Measurements from ENCODE around the gene ARHGAP30. TPM values are rescaled to one million over a fixed set of nuclear protein-coding genes. Genes with fewer than 3 reads are reported as not detected.
A peak's percentile ranks its signal among the peaks of the same experiment; 100 is the strongest.
"Not testable (repeated sequence)": the region's sequence is repeated elsewhere in the genome, so short reads cannot be mapped to it uniquely, and the experiment has no call there.

ARHGAP30 gene, protein sequence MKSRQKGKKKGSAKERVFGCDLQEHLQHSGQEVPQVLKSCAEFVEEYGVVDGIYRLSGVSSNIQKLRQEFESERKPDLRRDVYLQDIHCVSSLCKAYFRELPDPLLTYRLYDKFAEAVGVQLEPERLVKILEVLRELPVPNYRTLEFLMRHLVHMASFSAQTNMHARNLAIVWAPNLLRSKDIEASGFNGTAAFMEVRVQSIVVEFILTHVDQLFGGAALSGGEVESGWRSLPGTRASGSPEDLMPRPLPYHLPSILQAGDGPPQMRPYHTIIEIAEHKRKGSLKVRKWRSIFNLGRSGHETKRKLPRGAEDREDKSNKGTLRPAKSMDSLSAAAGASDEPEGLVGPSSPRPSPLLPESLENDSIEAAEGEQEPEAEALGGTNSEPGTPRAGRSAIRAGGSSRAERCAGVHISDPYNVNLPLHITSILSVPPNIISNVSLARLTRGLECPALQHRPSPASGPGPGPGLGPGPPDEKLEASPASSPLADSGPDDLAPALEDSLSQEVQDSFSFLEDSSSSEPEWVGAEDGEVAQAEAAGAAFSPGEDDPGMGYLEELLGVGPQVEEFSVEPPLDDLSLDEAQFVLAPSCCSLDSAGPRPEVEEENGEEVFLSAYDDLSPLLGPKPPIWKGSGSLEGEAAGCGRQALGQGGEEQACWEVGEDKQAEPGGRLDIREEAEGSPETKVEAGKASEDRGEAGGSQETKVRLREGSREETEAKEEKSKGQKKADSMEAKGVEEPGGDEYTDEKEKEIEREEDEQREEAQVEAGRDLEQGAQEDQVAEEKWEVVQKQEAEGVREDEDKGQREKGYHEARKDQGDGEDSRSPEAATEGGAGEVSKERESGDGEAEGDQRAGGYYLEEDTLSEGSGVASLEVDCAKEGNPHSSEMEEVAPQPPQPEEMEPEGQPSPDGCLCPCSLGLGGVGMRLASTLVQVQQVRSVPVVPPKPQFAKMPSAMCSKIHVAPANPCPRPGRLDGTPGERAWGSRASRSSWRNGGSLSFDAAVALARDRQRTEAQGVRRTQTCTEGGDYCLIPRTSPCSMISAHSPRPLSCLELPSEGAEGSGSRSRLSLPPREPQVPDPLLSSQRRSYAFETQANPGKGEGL
- 1 to 10 TPM; 2.2 to 3.8 (median 2.3) TPM for polyA plus RNA-seq (ENCODE audit: insufficient read length in 4 of 4)

DNA sequence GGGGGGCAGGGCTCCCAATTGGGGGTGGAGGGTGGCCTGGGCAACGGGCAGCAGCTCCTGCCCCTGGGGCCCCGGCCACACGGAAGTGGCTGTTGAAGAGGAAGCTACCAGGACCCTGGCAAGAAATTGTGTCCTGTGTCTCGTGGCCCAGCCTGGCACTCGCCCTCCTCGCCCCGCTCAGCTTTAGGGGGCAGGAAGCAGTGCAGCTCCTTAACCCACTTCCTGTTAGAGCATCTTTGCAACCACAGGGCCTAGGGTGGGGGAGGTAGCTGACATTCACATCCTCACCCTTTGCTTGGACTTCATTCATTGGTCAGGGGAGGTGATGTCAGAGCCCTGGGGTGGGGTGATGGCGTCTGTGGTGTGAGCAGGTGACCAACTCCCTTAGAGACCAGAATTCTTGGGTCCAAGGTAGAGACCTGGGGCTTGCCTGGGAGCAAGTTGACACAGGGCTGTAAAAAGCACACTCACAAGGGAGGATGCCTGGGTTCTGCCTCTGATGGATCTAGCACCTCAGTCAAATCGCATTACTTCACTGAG lies at the start of gene ARHGAP30:
TSS of gene ARHGAP30 (minus strand) at position 161 of the 540 bp plus-strand sequence. CDS start 267 bp downstream, outside the sequence.
- no peak for DNase-seq (ENCODE audit: low read depth in 4 of 4, low spot score in 3 of 4)

DNA sequence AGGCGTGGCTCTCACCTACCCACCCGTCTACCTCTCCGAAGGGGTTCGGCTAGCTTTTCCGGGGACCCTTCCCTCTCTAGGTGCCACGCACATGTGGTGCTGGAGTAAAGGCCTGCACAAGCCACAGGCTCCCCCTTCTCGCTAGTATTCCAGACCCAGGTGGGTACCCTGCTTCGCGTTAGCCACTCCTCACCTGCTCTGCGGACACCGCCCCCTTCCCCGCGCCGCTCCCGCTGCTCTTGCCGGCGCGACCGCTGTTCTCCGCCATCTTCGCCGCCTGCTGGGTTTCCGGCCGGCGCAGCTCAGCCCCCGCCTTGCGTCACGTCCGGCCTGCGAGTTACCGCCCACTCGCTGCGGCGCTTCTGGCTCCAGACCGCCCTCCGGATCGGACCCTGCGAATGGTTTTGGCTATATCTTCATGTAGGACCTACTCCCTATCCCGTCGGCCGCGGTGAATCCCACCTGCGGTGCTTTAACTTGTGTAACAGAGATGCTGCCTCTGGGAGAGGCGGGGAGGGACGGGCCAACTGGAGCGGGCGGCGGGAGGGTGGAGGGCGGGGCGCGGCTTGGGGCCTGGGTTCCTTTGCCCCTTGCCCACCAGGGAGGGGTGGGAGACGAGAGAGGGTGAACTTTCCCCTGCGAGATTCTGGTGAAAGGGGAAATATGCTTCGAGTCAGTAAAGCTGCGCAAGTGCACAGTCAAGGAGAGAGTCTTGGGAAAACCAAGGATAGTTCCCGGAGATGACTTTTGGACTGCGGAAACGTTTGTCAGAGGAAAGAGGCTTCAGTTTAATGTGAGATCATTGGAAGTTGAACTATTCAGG lies 48.3 kb upstream of the ARHGAP30 start, which contains the start of the genes NIT1 and PFDN2:
TSS of gene NIT1 (plus strand) at position 347 of the 823 bp plus-strand sequence. CDS start at position 419, 72 bp downstream.
TSS of gene PFDN2 (minus strand) at position 279 of the 823 bp plus-strand sequence. CDS start at position 268, 11 bp downstream.
- peak in 1 of 4 donors; percentile 77 for DNase-seq (ENCODE audit: low read depth in 4 of 4, low spot score in 3 of 4)

DNA sequence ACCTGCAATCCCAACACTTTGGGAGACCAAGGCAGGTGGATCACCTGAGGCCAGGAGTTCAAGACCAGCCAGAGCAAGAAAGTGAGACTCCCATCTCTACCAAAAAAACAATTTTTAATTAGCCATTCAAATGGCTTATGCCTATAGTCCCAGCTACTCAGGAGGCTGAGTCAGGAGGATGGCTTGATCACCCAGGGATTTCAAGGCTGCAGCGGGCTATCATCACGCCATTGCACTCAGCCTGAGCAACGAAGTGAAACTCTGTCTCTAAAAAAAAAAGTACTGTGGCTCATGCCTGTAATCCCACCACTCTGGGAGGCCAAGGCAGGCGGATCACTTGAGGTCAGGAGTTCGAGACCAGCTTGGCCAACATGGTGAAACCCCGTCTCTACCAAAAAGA lies 46.3 kb upstream of the ARHGAP30 start:
- DNase-seq (ENCODE audit: low read depth in 4 of 4, low spot score in 3 of 4) = not testable (repeated sequence)

DNA sequence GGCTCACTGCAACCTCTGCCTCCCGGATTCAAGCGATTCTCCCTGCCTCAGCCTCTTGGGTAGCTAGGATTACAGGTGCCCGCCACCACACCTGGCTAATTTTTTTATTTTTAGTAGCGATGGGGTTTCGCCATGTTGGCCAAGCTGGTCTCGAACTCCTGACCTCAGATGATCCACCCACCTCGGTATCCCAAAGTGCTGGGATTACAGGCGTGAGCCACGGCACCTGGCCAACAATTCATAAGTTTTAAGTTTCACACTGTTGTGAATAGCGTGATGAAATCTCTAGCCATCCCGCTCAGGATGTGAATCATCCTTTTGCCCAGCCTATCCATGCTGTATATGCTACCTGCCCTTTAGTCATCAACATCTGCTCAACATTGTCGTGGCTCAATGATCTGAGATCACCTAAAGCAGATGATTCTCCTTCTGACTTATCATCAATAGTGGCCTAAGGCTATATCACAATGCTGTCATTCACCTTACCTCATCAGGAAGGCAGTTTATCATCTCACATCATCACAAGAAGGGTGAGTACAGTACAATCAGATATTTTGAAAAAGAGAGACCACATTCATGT lies 45.5 kb upstream of the ARHGAP30 start:
- DNase-seq (ENCODE audit: low read depth in 4 of 4, low spot score in 3 of 4) = no peak

DNA sequence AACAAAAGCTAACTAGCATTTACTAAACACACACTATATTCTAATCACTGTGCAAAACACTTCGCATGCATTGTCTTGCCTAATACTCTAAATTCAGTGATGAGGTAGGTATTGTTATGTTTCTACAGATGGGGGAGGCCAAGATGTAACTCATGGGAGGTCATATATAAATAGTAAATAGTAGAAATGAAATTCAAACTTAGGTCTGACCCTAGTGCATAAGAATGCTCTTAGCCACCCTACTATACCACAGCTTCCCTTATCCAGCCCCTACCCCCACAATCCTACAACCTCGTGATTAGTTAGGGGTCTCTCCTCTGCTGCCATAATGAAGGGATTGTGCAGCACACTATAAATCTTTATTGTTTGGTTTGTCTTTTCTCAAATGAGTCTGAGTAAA lies 44.9 kb upstream of the ARHGAP30 start:
- DNase-seq (ENCODE audit: low read depth in 4 of 4, low spot score in 3 of 4) = no peak

DNA sequence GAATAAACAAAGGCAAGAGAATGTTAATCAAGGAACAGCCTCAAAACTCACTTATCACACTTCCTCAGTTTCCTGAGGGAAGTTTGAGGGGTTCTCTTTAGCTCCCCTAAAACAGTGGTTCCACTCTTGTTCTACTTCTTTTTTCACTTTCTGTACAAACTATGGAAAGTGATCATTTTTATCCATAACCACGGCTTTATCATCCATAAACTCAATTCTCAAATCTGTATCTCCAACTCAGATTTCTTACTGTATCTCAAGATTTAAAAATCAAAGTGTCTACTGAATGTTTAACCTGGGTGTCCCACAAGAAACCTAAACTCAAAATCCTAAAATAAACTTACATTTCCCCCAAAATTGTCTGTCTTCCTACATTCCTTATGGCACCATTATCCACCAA lies 44.2 kb upstream of the ARHGAP30 start:
- DNase-seq (ENCODE audit: low read depth in 4 of 4, low spot score in 3 of 4) = no peak

DNA sequence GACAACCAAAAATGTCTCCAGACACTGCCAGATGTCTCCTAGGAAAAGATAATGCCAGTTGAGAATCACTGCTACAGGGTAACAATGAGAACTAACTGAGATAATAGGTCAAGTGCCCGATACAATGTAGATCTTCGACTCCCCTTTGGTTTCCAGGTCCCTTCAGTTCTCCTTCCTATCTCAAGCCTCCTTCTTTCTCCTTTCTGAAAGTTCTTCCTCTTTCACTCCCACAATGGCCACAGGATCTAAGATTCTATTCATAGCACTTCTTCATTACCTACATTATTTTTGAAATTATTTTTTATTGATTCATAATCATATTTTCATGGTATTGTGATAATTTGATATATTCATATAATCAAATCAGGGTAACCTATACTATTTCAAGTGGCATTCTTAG lies 41.8 kb upstream of the ARHGAP30 start:
- no peak for DNase-seq (ENCODE audit: low read depth in 4 of 4, low spot score in 3 of 4)

DNA sequence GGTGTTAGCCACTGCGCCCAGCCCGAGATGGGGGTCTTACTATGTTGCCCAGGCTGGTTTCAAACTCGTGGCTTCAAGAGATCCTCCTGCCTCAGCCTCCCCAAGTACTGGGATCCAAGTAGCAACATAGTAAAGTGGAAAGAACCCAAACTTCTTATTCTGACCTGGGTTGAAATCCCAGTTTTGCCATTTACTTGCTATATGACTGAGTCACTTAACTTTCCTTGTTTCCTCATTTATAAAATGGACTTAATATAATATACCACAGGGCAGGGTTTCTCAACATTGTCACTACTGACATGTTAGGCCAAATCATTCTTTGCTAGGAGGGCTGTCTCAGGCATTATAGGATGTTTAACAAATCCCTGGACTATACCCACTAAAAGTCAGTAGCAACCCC lies 41.4 kb upstream of the ARHGAP30 start:
- DNase-seq (ENCODE audit: low read depth in 4 of 4, low spot score in 3 of 4) = no peak

DNA sequence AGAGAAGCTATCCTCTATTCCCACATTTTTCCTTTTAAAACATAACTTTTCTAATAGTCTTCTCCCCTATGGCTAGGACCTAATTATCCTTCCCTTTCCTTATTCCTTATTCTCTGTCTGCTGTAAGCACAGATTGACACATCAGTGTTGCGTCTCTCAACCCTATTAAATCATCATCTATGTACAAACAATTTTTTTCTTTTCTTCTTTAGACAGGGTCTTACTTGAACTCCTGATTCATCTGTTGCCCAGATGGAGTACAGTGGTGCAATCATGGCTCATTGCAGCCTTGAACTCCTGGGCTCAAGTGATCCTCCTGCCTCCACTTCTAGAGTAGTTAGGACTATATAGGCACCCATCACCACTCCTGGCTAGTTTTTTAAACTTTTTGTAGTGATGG lies 36.7 kb upstream of the ARHGAP30 start:
- DNase-seq (ENCODE audit: low read depth in 4 of 4, low spot score in 3 of 4) = no peak

DNA sequence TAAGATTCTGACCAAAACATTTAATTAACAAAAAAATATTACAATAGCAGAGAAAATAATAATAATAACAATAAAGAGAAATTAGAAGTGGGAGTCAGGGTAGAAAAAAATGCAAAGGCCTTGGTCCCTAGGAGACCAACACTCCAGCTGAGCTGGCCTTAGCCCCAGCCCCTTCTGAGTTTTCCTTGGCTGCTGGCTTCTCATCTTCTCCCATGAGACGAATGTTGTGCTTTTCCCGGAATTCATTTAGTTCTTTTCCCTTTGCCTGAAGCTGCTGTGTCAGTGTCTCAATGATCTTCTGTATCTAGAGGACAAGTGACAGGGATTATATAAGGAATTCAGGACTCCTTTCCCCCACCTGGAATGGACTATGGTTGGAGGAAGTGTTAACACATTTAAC lies 30.9 kb upstream of the ARHGAP30 start:
- no peak for DNase-seq (ENCODE audit: low read depth in 4 of 4, low spot score in 3 of 4)

DNA sequence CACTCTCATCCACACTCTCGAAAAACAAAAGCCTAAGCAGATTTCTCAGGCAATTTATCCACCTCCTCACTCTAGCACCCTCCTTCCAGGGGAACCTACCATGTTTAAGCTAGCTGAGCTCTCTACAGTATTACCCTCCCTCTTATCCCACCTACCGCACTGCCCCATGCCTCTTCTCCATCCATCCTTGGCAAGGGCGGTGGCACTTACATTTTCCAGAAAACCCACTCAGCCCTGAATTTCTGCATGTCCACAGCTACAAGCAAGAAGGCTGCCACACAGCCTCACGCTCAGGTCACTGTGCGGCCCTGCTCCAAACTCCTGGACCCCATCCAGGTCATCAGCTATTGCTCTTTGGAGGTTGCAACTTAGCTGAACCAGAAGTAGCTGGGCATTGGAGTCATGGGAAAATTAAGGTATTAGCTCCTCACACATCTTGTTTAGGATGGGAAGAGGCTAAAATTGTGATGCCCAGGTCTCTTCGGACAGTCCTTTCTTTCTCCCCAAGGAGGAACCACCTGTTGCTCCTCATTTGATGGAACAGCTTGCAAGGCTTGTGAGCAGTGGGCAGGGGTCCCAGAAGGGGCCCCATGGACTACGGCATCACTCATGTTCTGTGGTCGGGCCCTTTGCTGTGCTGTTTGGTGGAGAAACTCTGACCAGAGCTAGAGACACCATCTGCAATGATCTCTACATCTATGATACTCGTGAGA lies 29.6 kb upstream of the ARHGAP30 start:
- DNase-seq (ENCODE audit: low read depth in 4 of 4, low spot score in 3 of 4) = no peak

DNA sequence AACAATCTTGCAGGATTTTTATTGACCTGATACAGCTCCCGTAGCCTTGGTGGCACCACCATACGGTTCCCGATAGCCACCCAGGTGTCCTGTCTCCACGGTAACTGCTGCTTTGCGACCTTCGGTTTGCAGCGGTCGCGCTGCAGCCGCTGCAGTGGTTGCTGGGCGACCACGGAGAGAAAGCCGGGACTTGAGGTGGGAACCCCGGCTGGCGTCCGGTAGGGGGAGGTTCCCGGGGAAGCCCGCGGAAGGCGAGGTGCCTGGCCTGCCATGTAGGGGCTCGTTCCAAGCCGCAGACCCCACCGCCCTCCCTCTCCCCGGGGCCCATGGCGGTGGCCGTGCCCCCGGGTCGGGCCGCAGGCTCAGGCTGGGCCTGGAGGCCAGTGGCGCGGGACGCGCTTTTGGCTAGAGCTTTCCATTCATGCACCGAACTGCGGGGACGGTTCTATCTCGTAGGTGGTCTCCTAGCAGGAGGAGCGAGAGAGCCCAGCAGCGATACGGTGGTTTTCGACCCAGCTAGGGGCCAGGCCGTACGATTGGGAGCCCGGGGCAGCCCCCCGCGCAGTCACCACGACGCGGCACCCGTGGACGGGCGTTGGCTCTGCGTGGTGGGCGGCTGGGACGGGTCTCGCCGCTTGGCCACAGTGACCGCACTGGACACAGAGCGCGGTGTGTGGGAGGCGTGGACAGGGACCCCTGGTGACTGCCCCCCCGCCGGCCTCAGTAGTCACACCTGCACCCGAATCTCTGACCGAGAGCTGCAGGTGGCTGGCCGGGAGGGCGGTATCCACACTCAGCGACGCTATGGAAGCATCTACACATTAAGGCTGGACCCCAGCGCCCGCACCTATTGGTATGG lies 28.7 kb upstream of the ARHGAP30 start, which contains the start of gene KLHDC9:
TSS of gene KLHDC9 (plus strand) at position 152 of the 859 bp plus-strand sequence. CDS start at position 327, 175 bp downstream.
- DNase-seq (ENCODE audit: low read depth in 4 of 4, low spot score in 3 of 4) = peak; percentile 70 to 79 (median 75)

DNA sequence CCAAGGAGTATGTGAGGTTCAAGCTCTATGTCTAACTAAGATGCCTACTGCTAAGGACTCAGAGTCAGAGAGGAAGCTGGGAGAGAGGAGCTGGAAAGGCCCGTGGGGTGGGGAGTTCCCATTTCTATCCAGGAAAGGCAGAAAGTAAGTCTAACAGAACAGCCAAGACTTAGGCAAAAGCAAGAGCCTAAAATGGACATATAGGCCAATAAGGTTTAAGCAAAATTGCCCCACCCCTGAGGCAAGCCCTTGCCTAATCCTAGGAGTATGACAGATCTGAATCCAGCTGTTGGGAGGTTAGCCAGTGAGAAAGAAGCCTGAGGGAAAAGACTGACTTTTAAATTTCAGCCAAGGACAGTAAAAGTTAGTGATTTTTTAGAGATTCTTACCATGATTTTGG lies 26.8 kb upstream of the ARHGAP30 start:
- DNase-seq (ENCODE audit: low read depth in 4 of 4, low spot score in 3 of 4) = no peak

DNA sequence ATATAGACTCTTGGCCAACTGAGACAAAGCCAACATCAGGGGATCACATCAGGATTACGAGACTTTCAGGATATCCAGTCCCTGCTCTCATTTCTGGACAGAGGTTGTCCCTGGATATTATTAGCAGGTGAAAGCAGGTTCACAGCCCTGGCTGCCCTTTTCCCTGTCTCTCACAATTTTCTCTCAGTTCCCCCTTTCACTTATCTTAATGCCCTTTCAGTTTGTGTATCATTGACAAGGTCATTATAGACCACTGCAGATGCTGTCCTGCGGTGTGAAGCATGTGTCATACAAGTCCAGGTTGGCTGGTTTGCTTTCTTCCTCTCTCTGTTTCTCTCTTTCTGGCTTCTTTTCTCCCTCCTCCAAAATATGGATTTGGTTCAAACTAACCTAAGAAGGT lies 26.3 kb upstream of the ARHGAP30 start:
- DNase-seq (ENCODE audit: low read depth in 4 of 4, low spot score in 3 of 4) = no peak

DNA sequence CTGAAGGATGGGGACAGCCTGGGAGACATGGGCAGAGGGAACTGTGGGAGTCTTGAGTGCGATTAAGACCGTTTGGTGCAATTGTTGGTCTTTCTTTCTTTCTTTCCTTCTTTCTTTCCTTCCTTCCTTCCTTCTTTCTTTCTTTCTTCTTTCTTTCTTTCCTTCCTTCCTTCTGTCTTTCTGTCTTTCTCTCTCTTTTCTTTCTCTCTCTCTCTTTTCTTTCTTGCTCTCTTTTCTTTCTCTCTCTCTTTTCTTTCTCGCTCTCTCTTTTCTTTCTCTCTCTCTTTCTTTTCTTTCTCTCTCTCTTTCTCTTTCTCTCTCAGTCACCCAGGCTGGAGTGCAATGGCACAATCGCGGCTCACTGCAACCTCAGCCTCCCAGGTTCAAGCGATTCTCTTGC lies 25.5 kb upstream of the ARHGAP30 start:
- no peak for DNase-seq (ENCODE audit: low read depth in 4 of 4, low spot score in 3 of 4)

DNA sequence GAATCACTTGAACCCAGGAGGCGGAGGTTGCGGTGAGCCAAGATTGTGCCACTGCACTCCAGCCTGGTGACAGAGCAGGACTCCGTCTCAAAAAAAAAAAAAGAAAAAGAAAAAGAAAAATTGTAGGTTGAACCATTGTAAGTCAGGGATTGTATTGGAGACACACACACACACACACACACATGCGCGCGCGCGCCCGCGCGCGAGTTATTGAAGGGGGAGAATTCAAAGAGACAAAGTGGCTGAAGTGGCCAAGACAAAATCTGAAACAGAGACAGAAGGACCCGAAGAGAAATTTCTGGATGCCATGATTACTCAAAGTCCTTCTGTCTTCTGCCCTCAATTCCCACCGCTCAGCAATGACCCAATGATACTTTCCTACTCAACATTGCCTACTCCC lies 24.8 kb upstream of the ARHGAP30 start:
- no peak for DNase-seq (ENCODE audit: low read depth in 4 of 4, low spot score in 3 of 4)

DNA sequence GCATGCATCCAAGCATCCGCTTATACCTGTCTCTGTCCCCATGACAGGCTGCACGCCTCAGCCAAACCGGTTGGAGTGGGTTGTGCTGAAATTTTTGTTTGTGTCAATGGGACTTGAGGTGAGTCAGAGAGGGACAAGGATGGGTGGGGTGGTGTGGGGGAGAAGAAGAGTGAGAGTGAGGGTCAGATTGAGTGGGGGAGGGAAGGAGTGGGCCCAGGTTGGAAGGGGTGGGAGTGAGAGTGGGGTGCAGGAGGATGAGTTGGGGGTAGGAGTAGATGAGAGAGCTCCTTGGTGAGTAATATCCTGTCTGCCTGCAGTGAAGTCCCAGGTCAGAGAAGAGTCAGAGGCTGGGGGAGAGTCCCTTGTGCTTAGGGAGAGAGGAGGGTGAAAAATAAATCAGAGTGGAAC lies 22.9 kb upstream of the ARHGAP30 start:
- no peak for DNase-seq (ENCODE audit: low read depth in 4 of 4, low spot score in 3 of 4)
